ENCODE measurements around the gene COL27A1.

DNA sequence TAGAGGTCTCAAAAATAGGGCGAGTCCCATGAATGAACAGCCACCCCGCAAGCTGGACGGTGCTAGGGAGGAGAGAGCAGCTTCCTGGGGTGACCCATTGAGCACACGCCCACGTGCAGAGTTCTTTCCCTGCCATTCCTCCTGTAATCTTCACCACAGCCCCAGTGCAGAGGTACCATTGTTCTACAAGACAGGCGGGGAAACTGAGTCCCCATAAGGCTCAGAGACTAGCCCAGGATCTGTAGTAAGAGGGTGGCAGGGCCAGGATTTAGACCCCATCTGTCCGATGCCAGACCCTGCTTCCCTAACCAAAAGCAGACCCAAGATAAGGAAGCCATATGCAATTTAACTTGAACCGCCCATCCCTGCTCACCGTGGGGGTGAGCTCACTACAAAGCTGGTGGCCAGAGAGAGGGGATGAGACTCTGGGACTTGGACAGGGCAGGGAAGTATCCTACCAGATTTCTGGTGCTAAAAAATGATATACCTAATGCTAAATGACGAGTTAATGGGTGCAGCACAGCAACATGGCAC is 130.9 kb downstream of the COL27A1 start:
- no peak for TF ChIP-seq SPI1 (IDR thresholded peaks at IDR 0.05; ENCODE audit: low read depth, low read length)
- no peak for TF ChIP-seq POLR2A (IDR thresholded peaks at IDR 0.05; ENCODE audit: low read depth, low read length)
